Sigmoid colon (tissue), 3 donors: ENCODE data around the gene GGA1.

Source experiments
- POLR2A ChIP-seq, 2 donors: fragments of 450-650 bp; IDR thresholded peaks; one replicate each; pipeline ENCODE4 v1.6.1; 2016; ENCODE audit warnings: antibody characterized with exemption in 2 of 2, mild to moderate bottlenecking in 2 of 2, moderate library complexity in 2 of 2
- TF ChIP-seq, protein P1 (sequence below), 4 experiments: fragments of 450-650 bp in 3 of 4; fragments of 200-600 bp in 1 of 4; IDR thresholded peaks; one replicate each; pipeline ENCODE4 v1.5.1; 2016 to 2019; ENCODE audit warnings: antibody characterized with exemption in 4 of 4, mild to moderate bottlenecking in 3 of 4, moderate library complexity in 2 of 4

- TF ChIP-seq POLR2A (IDR thresholded peaks at IDR 0.05) = no peak
- TF ChIP-seq, protein P1, sequence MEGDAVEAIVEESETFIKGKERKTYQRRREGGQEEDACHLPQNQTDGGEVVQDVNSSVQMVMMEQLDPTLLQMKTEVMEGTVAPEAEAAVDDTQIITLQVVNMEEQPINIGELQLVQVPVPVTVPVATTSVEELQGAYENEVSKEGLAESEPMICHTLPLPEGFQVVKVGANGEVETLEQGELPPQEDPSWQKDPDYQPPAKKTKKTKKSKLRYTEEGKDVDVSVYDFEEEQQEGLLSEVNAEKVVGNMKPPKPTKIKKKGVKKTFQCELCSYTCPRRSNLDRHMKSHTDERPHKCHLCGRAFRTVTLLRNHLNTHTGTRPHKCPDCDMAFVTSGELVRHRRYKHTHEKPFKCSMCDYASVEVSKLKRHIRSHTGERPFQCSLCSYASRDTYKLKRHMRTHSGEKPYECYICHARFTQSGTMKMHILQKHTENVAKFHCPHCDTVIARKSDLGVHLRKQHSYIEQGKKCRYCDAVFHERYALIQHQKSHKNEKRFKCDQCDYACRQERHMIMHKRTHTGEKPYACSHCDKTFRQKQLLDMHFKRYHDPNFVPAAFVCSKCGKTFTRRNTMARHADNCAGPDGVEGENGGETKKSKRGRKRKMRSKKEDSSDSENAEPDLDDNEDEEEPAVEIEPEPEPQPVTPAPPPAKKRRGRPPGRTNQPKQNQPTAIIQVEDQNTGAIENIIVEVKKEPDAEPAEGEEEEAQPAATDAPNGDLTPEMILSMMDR (IDR thresholded peaks at IDR 0.05) = no peak
Measured at GRCh38 chr22:37560608-37561211, 47.9 kb upstream of the GGA1 start.
